Neutrophil (primary cell): ENCODE results near the gene TMEM101.

ENCODE experiments used
- H3K27ac ChIP-seq: fragments of 200-600 bp; sonication (generic); 2 replicates; pipeline ENCODE4 v1.5.1; 2016; ENCODE audit warnings: mild to moderate bottlenecking, moderate library complexity
- H3K27me3 ChIP-seq: fragments of 200-600 bp; sonication (generic); 2 replicates; pipeline ENCODE4 v1.6.0; 2016; ENCODE audit warnings: mild to moderate bottlenecking
- H3K36me3 ChIP-seq: fragments of 200-600 bp; sonication (generic); 2 replicates; pipeline ENCODE4 v1.5.1; 2017
- H3K4me1 ChIP-seq, 2 experiments: fragments of 200-600 bp in 1 of 2; sonication (generic) in 1 of 2; 1 replicate in 1 of 2; 2 replicates in 1 of 2; pipeline versions ENCODE4 v1.5.1 to v1.6.1; 2013 to 2016; ENCODE audit warnings: low read depth in 1 of 2, low read length in 1 of 2, mild to moderate bottlenecking in 1 of 2, moderate library complexity in 1 of 2; ENCODE audit not compliant: control insufficient read depth in 1 of 2, insufficient read depth in 1 of 2
- H3K4me3 ChIP-seq, 2 experiments: fragments of 200-600 bp in 1 of 2; sonication (generic) in 1 of 2; 1 replicate in 1 of 2; 2 replicates in 1 of 2; pipeline ENCODE4 v1.5.1; 2013 to 2016; ENCODE audit warnings: low read depth in 1 of 2, low read length in 1 of 2, mild to moderate bottlenecking in 1 of 2, moderate library complexity in 1 of 2
- H3K9me3 ChIP-seq: fragments of 200-600 bp; sonication (generic); 2 replicates; pipeline ENCODE4 v1.5.1; 2016
- TF ChIP-seq, protein P1 (sequence below): fragments of 200-600 bp; sonication (generic); IDR thresholded peaks from 2 replicates; pipeline ENCODE4 v1.5.1; 2016; ENCODE audit warnings: antibody characterized with exemption

Gene TMEM101

DNA sequence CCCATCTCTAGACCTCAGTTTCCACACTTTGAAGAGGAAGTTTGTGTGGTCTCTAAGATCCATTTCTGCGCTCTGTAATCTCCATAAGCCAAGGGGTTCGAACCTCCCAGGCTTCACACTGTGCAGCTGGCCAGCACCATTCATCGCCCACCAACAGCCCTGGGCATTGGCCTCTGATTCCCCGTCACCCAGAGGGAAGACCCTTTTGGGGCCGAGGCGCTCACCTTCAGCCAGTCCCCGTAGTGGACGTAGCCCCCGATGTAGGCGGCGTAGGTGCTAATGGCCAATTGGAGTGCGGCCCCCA, 678 bp downstream of the TMEM101 start:
- peaks cover 4% of the 10 kb centered on the region for H3K36me3 ChIP-seq
- peaks cover 12 to 16% of the 10 kb centered on the region in 2 experiments for H3K4me1 ChIP-seq
- H3K4me3 ChIP-seq: peak overlapping the region; percentile 88 to 97
- TF ChIP-seq, protein P1, sequence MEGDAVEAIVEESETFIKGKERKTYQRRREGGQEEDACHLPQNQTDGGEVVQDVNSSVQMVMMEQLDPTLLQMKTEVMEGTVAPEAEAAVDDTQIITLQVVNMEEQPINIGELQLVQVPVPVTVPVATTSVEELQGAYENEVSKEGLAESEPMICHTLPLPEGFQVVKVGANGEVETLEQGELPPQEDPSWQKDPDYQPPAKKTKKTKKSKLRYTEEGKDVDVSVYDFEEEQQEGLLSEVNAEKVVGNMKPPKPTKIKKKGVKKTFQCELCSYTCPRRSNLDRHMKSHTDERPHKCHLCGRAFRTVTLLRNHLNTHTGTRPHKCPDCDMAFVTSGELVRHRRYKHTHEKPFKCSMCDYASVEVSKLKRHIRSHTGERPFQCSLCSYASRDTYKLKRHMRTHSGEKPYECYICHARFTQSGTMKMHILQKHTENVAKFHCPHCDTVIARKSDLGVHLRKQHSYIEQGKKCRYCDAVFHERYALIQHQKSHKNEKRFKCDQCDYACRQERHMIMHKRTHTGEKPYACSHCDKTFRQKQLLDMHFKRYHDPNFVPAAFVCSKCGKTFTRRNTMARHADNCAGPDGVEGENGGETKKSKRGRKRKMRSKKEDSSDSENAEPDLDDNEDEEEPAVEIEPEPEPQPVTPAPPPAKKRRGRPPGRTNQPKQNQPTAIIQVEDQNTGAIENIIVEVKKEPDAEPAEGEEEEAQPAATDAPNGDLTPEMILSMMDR: no peak
- H3K27ac ChIP-seq: no peak overlapping the region
- no peaks in the 10 kb centered on the region for H3K9me3 ChIP-seq
- H3K27me3 ChIP-seq: no peaks in the 10 kb centered on the region

DNA sequence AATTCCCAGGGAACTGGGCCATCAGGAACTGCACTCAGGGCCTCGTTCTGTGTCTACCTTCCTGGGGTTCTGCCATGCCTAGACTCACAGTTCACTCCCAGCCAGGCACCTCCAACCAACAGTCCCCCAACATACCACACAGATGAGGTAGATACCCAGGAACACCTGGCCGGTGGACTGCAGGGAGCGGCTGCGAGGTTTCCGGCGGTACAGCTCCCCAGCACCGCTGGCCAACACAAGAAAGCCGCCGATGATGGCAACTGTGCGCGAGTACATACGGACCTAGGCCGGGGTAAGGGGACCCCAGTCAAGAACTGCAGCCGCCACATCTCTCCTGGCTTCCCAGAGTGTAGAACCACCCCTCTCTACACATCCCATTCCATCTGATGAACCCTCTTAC, 1.9 kb downstream of the TMEM101 start:
- Histone ChIP-seq H3K27me3 (no peaks in the 10 kb centered on the region), H3K27ac (no peak overlapping the region), H3K4me3 (no peak overlapping the region), H3K36me3 (peaks cover 4% of the 10 kb centered on the region), H3K4me1 (peaks cover 15 to 18% of the 10 kb centered on the region in 2 experiments), H3K9me3 (no peaks in the 10 kb centered on the region)
- TF ChIP-seq, protein P1: no peak

DNA sequence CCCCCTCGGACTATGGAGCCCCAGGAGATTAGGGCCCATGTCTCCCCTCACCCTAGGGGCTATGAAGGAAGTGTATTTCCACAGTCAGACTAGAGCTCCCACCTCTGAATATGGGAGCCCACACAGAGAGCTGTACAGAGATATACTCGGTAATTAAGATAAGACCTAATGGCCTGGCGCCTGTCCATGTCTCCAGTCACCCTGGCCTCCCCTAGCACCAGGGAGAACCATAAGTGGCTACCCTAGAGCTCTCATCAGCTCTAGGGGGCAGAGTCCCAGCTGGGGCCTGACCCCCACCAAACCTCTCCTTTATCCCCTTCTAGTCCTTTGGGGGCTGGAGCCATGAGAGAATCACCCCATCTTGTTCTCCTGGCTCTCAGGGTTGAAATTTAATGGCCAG, 2.4 kb downstream of the TMEM101 start:
- peaks cover 20 to 23% of the 10 kb centered on the region in 2 experiments for H3K4me1 ChIP-seq
- H3K27me3 ChIP-seq: no peaks in the 10 kb centered on the region
- TF ChIP-seq, protein P1: no peak

DNA sequence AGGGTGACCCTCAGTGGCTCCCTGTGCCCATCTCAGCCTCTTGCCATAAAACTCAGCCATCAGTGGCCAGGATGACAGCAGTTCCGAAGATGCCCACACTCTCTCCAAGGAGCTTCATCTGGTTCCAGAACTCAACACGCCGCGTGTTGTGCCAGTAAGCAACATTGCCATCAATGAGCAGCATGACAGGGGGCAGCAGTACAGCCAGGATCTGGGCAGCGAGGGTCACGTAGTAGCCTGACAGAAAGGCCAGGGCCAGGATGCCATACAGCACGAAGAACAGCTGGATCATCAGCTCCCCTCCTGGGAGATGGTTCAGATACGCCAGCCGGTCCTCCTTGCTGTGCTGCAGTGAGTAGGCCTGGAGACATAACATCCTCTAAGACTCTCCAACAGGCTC, 2.9 kb downstream of the TMEM101 start:
- H3K27me3 ChIP-seq: no peaks in the 10 kb centered on the region
- peaks cover 4% of the 10 kb centered on the region for H3K36me3 ChIP-seq
- H3K4me3 ChIP-seq: no peak overlapping the region
- no peak overlapping the region for H3K27ac ChIP-seq
- TF ChIP-seq, protein P1: no peak
- H3K4me1 ChIP-seq: peaks cover 24 to 27% of the 10 kb centered on the region in 2 experiments
- no peaks in the 10 kb centered on the region for H3K9me3 ChIP-seq

More for the DNA sequence above, 2.4 kb downstream of the TMEM101 start:
- H3K9me3 ChIP-seq: no peaks in the 10 kb centered on the region
- H3K36me3 ChIP-seq: peaks cover 4% of the 10 kb centered on the region
- no peak overlapping the region for H3K27ac ChIP-seq
- no peak overlapping the region for H3K4me3 ChIP-seq

DNA sequence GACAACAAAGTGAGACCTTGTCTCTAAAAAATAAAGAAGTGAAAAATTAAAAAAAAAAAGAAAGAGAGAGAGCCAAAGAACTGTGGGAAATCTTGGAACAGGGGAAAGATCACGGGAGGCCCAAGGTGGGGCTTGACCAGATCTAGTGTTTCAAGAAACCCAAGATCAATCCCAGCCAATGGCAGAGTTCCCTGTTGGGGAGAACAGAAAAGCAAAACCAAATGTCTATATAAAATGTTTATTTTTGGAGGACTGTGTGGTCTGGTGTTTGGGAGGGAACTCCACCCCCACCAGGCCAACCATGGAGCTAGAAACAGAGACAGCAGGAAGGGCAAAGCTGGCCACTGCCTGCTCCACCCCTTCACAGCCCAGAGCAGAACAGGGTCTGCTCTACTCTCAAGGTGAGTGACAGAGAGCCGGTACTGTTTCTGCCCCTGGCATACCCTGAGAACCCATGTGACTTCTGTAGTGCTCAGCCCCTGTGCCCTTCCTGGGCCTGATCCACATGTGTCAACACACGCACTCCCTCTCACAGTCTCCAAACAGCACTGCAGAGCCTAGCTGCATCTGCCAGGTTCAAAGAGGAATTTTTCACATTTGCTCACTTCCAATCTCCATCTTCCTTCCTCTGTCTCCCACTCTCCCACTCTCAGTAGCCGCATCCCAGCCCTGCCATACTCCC, 3.7 kb downstream of the TMEM101 start:
- peaks cover 29 to 32% of the 10 kb centered on the region in 2 experiments for H3K4me1 ChIP-seq
- no peak overlapping the region for H3K4me3 ChIP-seq
- H3K27ac ChIP-seq: no peak overlapping the region
- TF ChIP-seq, protein P1: no peak
- H3K9me3 ChIP-seq: no peaks in the 10 kb centered on the region
- H3K27me3 ChIP-seq: no peaks in the 10 kb centered on the region
- peaks cover 4% of the 10 kb centered on the region for H3K36me3 ChIP-seq
